Sigmoid colon (tissue), 4 donors: ENCODE measurements around the gene VPS51.

ENCODE experiments used
- EP300 ChIP-seq, 4 donors: sonication (generic); formaldehyde crosslinking; IDR thresholded peaks; one replicate each; pipeline ENCODE4 v1.6.1; 2017; ENCODE audit warnings: antibody characterized with exemption in 4 of 4
- POLR2A ChIP-seq, 2 donors: fragments of 450-650 bp; IDR thresholded peaks; one replicate each; pipeline ENCODE4 v1.6.1; 2016; ENCODE audit warnings: antibody characterized with exemption in 2 of 2, mild to moderate bottlenecking in 2 of 2, moderate library complexity in 2 of 2
- POLR2AphosphoS5 ChIP-seq, 4 donors: sonication (generic); formaldehyde crosslinking; IDR thresholded peaks; one replicate each; pipeline ENCODE4 v1.6.1; 2017; ENCODE audit warnings: antibody characterized with exemption in 4 of 4
- TF ChIP-seq, protein P1 (sequence below), 4 experiments: fragments of 450-650 bp in 3 of 4; fragments of 200-600 bp in 1 of 4; IDR thresholded peaks; one replicate each; pipeline ENCODE4 v1.5.1; 2016 to 2019; ENCODE audit warnings: antibody characterized with exemption in 4 of 4, mild to moderate bottlenecking in 3 of 4, moderate library complexity in 2 of 4

DNA sequence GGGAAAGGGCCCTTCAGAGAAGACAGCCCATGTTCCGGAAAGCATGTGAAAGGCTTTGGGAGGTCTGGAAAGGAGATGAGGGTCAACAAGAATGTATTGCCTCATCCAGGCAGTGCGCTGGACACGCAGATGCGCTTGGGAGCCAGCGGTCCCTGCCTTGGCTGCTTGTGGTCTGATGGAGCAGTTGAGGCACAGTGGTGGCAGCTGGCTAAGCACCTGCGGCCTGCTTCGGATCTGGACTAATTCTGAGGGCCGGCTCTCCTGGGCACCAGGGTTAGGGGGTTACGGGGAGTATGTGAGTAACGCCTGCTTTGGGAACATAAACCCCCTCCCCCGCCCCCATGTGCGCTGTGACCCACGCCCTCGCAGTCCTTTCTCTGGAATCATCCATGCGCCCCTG is 11.1 kb downstream of the VPS51 start:
- TF ChIP-seq, protein P1, sequence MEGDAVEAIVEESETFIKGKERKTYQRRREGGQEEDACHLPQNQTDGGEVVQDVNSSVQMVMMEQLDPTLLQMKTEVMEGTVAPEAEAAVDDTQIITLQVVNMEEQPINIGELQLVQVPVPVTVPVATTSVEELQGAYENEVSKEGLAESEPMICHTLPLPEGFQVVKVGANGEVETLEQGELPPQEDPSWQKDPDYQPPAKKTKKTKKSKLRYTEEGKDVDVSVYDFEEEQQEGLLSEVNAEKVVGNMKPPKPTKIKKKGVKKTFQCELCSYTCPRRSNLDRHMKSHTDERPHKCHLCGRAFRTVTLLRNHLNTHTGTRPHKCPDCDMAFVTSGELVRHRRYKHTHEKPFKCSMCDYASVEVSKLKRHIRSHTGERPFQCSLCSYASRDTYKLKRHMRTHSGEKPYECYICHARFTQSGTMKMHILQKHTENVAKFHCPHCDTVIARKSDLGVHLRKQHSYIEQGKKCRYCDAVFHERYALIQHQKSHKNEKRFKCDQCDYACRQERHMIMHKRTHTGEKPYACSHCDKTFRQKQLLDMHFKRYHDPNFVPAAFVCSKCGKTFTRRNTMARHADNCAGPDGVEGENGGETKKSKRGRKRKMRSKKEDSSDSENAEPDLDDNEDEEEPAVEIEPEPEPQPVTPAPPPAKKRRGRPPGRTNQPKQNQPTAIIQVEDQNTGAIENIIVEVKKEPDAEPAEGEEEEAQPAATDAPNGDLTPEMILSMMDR (IDR thresholded peaks at IDR 0.05): no peak
- no peak for TF ChIP-seq POLR2A (IDR thresholded peaks at IDR 0.05)
- no peak for TF ChIP-seq EP300 (IDR thresholded peaks at IDR 0.05)
- TF ChIP-seq POLR2AphosphoS5 (IDR thresholded peaks at IDR 0.05): no peak
